GM18499 (cell line): ENCODE measurements around the gene CXCL14.

Experiments used
- ATAC-seq: cut with Tn5 transposase; IDR thresholded peaks from one replicate; pipeline ENCODE4 v1.9.1; 2021; ENCODE audit warnings: moderate number of reproducible peaks; ENCODE audit not compliant: insufficient read depth, unreplicated experiment

The CXCL14 gene

GRCh38 chr5:135598691-135599395 is 20.1 kb upstream of the CXCL14 start:
- no peak for ATAC-seq

- ATAC-seq = no peak
Observed at GRCh38 chr5:135596788-135597187, 18.0 kb upstream of the CXCL14 start.

GRCh38 chr5:135596157-135596763 is 17.5 kb upstream of the CXCL14 start:
- no peak for ATAC-seq

DNA sequence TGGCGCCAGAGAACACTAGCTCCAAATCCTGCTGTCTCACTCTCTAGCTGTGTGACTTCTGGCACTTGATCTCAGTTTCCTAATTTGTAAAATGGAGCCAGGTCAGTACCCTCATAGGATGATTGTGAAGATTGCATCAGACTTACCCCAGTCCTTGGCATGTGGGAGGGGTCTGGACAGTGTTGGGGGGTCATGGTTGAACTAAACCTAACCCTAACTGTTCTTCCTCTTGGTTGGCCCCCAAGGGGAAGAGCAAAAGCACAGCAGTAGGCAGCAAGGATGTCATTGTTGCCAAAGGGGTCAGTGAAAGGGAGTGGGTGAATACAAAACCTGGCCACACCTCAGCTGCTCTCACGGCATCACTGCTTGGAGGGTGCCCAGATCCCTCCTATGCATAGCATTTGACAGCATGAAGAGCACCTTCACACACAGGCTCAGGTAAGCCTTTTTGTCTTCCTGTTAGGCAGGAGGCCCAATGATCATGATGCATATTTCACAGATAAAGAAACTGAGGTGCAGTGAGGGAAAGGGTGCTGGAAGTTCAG is 15.7 kb upstream of the CXCL14 start:
- no peak for ATAC-seq

DNA sequence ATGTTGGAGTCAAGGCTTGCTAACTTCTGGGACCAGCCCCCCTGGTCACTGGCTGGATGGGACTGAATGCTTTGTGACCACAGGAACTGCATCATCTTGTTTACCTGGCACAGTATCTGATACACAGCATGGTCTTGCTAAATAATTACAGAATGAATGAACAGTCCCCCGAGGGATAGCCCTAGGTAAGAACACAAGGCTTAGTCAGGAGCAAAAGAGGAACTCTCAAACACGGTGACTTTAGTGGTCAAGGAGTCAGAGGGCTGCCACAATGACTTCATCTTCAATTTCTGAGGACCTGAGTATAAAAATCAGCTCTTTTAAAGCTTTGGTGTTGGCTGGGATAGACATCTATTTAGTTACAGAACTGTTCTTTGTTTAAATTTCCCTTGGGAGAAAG is 15.1 kb upstream of the CXCL14 start:
- ATAC-seq = no peak

DNA sequence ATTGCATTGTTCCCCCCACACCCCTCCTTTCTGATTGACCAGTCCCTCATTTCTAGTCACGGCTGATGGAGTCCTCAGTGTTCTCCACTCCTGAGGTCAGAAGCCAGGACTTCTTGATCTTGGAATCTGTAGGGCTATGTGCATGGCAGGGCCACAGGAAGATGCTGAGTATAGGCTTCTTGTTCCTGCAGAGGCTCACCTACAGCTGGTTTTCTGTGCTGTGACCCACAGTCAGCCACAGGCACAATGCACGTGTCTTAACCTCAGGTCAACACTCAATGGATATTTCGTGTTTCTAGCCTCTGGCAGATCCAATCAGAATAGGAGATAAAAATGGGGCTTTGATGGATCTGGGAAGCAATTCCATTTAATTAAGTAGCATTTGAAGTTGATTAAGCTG is 14.3 kb upstream of the CXCL14 start:
- no peak for ATAC-seq

DNA sequence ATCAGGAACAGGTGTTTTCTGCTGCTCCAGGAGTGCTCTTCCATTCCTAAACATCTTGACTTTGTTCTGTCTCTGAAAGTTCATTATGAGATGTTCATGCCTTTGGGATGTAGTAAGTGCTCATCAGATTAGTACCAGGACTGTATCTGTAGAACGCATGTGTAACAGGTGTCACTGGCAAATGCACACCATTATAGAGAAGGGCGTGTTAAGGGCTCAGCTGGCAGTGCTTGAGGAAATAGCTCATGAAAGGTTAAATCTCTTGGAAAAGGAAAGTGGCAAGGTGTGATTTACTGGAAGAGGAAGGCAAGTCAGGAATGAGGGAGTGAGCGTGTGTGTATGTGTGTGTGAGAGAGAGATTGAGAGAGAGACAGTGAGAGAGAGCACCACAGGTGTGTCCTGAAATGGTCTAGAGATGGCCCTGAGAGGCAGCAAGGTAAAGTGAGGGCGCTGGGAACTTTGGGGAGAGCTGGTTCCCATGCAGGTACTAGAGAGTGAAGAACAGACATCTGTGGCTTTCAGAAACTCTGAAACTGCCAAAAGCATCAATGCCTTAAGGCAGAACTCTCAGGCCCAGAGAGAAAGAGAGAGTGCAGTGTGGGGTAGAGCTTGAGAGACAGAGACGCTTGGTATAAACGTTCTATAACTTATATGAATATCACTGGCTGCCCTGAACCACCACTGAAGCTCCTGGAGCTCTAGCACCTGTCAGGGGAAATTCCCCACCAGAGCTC is 13.7 kb upstream of the CXCL14 start:
- no peak for ATAC-seq

GRCh38 chr5:135591277-135591676 is 12.5 kb upstream of the CXCL14 start:
- ATAC-seq = no peak

- ATAC-seq = no peak
Observed at GRCh38 chr5:135589152-135589551, 10.4 kb upstream of the CXCL14 start.

DNA sequence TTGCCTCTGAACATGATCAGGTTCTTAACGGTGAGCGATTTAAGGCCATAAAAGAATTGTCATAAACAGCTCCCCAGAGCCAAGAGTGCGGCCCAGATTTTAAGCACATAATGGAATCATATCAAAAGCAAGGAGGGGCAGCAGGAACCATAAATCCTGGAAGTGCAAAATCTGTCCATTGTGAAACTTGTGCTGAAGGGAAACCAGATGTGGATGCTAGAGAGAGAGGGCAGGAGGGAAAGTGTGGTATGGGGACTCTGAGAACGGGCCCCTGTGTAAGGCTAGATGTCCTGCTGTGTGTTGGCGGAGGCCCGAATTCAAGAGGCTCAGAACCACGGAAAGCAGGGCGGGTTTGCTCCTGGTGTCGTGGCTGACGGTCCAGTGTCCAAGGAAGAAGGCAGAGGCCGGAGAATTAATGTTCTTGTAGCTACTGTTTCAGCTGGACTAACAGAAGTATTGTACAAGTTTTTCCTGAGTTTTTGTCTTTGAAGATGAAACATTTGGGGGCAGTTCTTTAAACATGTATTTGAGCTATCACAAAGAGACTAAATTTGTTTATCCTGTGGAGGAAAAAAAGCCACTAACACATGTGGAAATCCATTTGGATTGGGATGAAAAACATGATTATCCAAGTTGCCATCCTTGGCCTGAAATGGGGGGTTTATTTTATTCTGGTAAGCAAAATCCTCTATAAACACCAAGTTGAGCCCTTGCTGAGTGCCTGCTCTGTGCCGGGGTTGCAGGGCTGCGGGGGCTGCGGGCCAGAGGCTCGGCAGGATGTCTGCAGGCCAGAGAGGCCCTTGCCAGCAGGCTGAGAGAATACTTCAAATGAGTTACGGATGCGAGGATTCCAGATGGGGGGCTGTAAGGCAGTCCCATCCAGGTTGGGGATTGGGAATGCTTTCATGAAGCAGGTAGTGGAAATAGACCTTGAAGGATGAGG is 9.2 kb upstream of the CXCL14 start:
- ATAC-seq = no peak

- ATAC-seq = no peak
Observed at GRCh38 chr5:135584918-135585317, 6.1 kb upstream of the CXCL14 start.

DNA sequence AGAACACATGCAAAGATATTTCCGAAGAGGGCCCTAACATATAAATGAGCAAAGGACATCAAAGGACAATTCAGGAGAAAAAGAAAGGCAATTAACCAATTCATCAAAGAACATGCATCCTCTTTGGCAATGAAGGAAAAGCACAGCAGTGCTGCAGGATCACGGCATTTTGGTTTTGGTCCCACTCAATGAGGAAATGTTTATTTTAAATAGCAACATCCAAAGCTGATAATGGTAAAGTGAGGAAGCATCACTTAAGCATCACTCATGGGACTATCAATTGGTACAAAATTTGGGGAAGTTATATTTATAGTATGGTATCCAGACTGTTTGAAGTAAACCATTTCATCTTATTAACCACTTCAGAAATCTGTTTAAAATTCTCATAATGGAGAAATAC is 5.5 kb upstream of the CXCL14 start:
- no peak for ATAC-seq

DNA sequence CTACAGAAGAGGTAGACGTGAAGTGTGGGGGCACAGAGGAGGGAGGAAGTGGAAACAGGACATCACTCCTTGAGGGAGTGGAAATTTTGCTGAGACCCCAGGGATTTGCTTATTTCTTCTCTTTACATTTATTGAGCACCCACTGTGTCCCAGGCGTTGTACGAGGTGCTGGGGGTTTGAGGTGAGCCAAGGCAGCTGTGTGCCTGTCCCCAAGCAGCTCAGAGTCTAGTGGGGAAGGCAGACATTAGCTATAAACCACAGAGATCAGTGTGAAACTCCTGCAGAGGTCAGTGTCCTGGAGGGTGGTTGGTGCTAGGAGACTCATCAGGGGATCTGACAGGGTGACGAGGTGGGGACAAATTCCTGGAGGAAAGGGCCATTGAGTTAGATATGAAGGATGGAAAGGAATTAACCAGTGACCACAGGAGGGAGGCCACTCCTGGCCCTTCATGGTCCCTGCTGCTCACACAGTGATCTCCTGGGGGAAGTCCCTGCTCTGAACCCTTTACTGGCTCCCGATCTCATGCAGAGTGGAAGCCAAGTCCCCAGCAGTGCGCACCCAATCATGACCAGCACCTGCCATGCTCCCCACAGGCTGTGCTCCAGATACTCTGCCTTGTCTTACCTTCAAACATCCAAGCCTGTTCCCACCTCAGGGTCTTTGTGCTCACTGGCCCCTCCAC is 3.4 kb upstream of the CXCL14 start:
- no peak for ATAC-seq

- no peak for ATAC-seq
Observed at GRCh38 chr5:135578305-135578684, 496 bp downstream of the CXCL14 start.

DNA sequence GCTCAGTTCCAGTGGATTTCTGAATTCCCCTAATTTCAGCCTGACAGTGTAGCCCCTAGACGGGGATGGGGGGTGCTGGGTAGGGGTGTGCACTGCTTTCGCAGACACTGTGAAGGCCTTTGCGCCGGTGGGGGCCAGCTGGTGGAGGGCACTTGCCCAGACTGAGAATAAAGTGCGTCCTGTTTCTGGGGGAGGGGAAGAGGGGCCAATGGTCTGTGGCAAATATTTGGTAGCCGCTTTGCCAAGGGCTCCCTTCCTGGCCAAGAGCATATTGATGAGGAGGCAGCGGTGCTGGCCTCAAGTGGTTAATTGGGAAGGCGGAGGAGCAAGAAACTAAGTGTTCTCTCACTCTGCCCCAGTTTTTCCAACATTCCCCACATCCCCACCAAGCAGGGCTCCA is 1.4 kb downstream of the CXCL14 start:
- ATAC-seq = no peak

GRCh38 chr5:135576075-135576599 is 2.7 kb downstream of the CXCL14 start:
- ATAC-seq = no peak

GRCh38 chr5:135574493-135574892 is 4.3 kb downstream of the CXCL14 start:
- no peak for ATAC-seq

- ATAC-seq = no peak
Observed at GRCh38 chr5:135571902-135572301, 6.9 kb downstream of the CXCL14 start.

GRCh38 chr5:135571066-135571609 is 7.7 kb downstream of the CXCL14 start:
- ATAC-seq = no peak
